KMS-11 (cell line): ENCODE data around the gene CLEC4G.

Source experiments
- H2AFZ ChIP-seq: fragments of 200-600 bp; sonication (generic); 2 replicates; pipeline ENCODE4 v1.6.1; 2016; ENCODE audit warnings: antibody characterized with exemption, mixed run types, low read depth
- H3K27ac ChIP-seq: fragments of 200-600 bp; sonication (generic); 2 replicates; pipeline ENCODE4 v1.6.1; 2016; ENCODE audit warnings: mild to moderate bottlenecking, mixed run types
- H3K27me3 ChIP-seq: fragments of 200-600 bp; sonication (generic); 2 replicates; pipeline ENCODE4 v1.6.1; 2017; ENCODE audit warnings: mild to moderate bottlenecking, low read depth, mixed run types, moderate library complexity; ENCODE audit not compliant: insufficient read depth
- H3K36me3 ChIP-seq: fragments of 200-600 bp; sonication (generic); 2 replicates; pipeline ENCODE4 v1.6.1; 2017; ENCODE audit warnings: mild to moderate bottlenecking, mixed run types; ENCODE audit not compliant: insufficient read depth
- H3K4me1 ChIP-seq: fragments of 200-600 bp; sonication (generic); 2 replicates; pipeline ENCODE4 v1.6.1; 2016; ENCODE audit warnings: mild to moderate bottlenecking, low read depth, mixed run types; ENCODE audit not compliant: poor library complexity, severe bottlenecking
- H3K4me2 ChIP-seq: fragments of 200-600 bp; sonication (generic); 2 replicates; pipeline ENCODE4 v1.7.0; 2016; ENCODE audit warnings: mild to moderate bottlenecking, mixed run types
- H3K4me3 ChIP-seq: fragments of 200-600 bp; sonication (generic); IDR thresholded peaks from 2 replicates; pipeline ENCODE4 v1.6.1; 2017; ENCODE audit warnings: low read depth, low read length, mixed read lengths; ENCODE audit not compliant: insufficient read depth
- H3K79me2 ChIP-seq: fragments of 200-600 bp; sonication (generic); 2 replicates; pipeline ENCODE4 v1.6.1; 2016; ENCODE audit warnings: low read depth, mixed run types; ENCODE audit not compliant: insufficient read depth
- H3K9ac ChIP-seq: fragments of 200-600 bp; sonication (generic); 2 replicates; pipeline ENCODE4 v1.6.1; 2016; ENCODE audit warnings: mild to moderate bottlenecking, mixed run types
- H4K20me1 ChIP-seq: fragments of 200-600 bp; sonication (generic); 2 replicates; pipeline ENCODE4 v1.6.1; 2016; ENCODE audit warnings: mild to moderate bottlenecking, mixed run types; ENCODE audit not compliant: insufficient read depth
- TF ChIP-seq, protein P1 (sequence below): fragments of 200-600 bp; sonication (generic); conservative IDR thresholded peaks from 2 replicates; pipeline ENCODE4 v1.6.1; 2017; ENCODE audit warnings: low read depth, mild to moderate bottlenecking, antibody characterized with exemption, low read length, moderate library complexity, mixed read lengths

Gene CLEC4G

DNA sequence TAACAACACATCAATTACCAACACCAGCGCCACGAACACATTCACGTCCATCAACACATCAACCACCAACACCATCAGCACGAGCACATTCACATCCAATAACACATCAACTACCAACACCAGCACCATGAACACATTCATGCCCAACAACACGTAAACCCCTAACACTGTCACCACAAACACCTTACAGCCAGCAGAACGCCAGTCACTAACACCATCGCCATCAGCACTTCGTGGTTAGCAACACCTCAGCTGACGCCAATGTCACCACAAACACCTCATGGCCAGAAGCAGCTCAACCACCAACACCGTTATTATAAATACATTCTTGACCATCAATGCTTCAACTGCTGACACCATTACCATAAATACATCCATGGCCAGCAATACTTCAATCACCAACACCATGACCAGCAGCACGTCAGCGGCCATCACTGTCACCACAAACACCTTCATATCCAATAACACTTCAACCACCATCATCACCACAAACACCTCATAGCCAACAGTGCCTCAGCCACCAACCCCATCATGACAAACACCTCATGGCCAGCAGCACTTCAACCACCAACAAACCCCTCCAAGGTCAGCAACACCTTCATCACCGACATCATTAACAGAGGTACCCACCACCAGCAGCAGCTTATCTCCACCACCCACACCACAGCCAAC, 39.4 kb downstream of the CLEC4G start:
- H3K27me3 ChIP-seq: peaks cover 35% of the 10 kb centered on the region

DNA sequence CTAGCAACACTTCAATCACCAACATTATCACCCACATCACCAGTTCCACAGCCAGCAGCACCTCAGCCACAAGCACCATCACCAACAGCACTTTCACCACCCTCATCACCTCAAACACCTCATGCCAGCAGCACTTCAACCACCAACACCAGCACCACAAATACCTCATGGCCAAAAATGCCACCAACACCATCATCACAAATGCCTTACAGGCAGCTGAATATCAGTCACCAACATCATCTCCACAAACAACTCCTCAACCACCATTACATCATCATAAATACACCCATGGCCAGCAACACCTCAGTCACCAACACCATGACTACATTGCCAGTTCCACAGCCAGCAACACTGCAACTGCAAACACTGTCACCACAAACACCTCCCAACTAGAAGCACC, 40.4 kb downstream of the CLEC4G start:
- Histone ChIP-seq H3K79me2 (no peaks in the 10 kb centered on the region), H3K4me2 (no peak overlapping the region), H4K20me1 (no peaks in the 10 kb centered on the region), H3K27ac (no peak overlapping the region), H3K4me1 (no peaks in the 10 kb centered on the region), H2AFZ (no peak overlapping the region), H3K27me3 (peaks cover 26% of the 10 kb centered on the region), H3K36me3 (no peaks in the 10 kb centered on the region), H3K4me3 (no peak overlapping the region), H3K9ac (no peak overlapping the region)
- TF ChIP-seq, protein P1, sequence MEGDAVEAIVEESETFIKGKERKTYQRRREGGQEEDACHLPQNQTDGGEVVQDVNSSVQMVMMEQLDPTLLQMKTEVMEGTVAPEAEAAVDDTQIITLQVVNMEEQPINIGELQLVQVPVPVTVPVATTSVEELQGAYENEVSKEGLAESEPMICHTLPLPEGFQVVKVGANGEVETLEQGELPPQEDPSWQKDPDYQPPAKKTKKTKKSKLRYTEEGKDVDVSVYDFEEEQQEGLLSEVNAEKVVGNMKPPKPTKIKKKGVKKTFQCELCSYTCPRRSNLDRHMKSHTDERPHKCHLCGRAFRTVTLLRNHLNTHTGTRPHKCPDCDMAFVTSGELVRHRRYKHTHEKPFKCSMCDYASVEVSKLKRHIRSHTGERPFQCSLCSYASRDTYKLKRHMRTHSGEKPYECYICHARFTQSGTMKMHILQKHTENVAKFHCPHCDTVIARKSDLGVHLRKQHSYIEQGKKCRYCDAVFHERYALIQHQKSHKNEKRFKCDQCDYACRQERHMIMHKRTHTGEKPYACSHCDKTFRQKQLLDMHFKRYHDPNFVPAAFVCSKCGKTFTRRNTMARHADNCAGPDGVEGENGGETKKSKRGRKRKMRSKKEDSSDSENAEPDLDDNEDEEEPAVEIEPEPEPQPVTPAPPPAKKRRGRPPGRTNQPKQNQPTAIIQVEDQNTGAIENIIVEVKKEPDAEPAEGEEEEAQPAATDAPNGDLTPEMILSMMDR: no peak

More for the DNA sequence above, 39.4 kb downstream of the CLEC4G start:
- Histone ChIP-seq H2AFZ (no peak overlapping the region), H3K27ac (no peak overlapping the region), H3K4me2 (no peak overlapping the region), H3K4me3 (no peak overlapping the region), H4K20me1 (no peaks in the 10 kb centered on the region), H3K79me2 (no peaks in the 10 kb centered on the region), H3K36me3 (no peaks in the 10 kb centered on the region), H3K4me1 (no peaks in the 10 kb centered on the region), H3K9ac (no peak overlapping the region)
- TF ChIP-seq, protein P1: no peak

DNA sequence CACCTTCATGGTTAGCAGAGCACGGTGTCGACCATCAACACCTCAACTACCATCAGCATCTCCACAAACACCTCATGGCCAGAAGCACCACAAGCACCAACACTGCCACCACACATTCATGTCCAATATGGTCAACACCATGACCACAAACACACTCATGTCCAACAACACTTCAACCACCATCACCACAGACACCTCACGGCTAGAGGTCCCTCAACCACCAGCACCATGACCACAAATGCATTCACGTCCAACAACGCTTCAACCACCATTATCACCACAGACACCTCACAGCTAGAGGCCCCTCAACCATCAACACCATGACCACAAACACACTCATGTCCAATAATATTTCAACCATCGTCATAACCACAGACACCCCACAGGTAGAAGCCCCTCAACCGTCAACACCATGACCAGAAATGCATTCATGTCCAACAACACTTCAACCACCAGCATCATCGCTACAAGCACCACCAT, 41.1 kb downstream of the CLEC4G start:
- no peak overlapping the region for H3K27ac ChIP-seq
- H3K36me3 ChIP-seq: no peaks in the 10 kb centered on the region
- no peak overlapping the region for H2AFZ ChIP-seq
- H3K79me2 ChIP-seq: no peaks in the 10 kb centered on the region
- H3K4me1 ChIP-seq: no peaks in the 10 kb centered on the region
- H3K4me3 ChIP-seq: no peak overlapping the region
- no peaks in the 10 kb centered on the region for H4K20me1 ChIP-seq
- TF ChIP-seq, protein P1: no peak
- H3K4me2 ChIP-seq: no peak overlapping the region
- H3K27me3 ChIP-seq: peaks cover 26% of the 10 kb centered on the region; the same call in 1 of the 2 replicates
- no peak overlapping the region for H3K9ac ChIP-seq

DNA sequence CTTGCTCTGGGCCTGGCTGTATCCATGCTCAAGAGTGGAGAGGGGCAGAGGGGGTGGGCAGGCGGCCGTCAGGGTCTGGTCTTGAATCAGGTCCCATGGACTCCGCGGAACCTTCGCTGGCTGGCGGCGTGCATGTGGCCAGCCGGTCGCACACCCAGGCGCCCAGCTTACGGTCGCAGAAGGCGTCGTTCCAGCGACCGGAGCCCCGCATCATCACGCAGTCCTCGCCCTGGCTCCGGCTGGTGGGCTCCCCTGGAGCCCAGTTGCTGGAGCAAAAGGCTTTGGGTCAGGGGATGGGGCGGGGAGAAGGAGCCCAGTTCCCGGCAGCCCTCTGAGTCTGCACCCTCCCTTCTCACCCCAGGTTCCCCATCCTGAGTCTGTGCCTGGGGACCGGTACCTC, 42.7 kb downstream of the CLEC4G start:
- no peaks in the 10 kb centered on the region for H4K20me1 ChIP-seq

More for the DNA sequence above, 42.7 kb downstream of the CLEC4G start:
- Histone ChIP-seq H3K4me3 (no peak overlapping the region), H3K79me2 (no peaks in the 10 kb centered on the region), H3K4me1 (no peaks in the 10 kb centered on the region), H3K36me3 (no peaks in the 10 kb centered on the region), H3K27me3 (peaks cover 11% of the 10 kb centered on the region; the same call in 1 of the 2 replicates), H3K27ac (no peak overlapping the region), H3K9ac (no peak overlapping the region), H3K4me2 (no peak overlapping the region), H2AFZ (no peak overlapping the region)
- TF ChIP-seq, protein P1: no peak
